ENCODE measurements around the gene VAT1L.

VAT1L gene

DNA sequence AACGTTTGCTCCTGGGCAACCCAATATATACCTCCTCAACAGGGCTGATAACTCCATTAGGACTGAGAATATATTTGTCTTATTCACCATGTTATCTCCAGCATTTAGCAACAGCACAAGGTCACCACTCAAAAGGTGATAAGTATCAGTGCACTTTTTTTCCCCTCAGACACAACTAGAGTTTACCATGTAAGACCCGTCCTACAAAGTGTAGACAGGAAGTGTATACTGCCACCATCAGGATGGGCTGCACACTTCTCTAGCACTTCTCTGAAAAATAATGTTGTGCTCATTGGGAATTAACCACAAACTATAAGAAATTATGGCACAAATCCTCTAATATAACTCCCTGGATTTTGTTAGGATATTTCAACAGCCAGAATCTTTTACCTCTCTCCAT lies 5.7 kb upstream of the VAT1L start:
- no peak for DNase-seq (ENCODE audit: low read depth in 3 of 3, low spot score in 1 of 3)

DNA sequence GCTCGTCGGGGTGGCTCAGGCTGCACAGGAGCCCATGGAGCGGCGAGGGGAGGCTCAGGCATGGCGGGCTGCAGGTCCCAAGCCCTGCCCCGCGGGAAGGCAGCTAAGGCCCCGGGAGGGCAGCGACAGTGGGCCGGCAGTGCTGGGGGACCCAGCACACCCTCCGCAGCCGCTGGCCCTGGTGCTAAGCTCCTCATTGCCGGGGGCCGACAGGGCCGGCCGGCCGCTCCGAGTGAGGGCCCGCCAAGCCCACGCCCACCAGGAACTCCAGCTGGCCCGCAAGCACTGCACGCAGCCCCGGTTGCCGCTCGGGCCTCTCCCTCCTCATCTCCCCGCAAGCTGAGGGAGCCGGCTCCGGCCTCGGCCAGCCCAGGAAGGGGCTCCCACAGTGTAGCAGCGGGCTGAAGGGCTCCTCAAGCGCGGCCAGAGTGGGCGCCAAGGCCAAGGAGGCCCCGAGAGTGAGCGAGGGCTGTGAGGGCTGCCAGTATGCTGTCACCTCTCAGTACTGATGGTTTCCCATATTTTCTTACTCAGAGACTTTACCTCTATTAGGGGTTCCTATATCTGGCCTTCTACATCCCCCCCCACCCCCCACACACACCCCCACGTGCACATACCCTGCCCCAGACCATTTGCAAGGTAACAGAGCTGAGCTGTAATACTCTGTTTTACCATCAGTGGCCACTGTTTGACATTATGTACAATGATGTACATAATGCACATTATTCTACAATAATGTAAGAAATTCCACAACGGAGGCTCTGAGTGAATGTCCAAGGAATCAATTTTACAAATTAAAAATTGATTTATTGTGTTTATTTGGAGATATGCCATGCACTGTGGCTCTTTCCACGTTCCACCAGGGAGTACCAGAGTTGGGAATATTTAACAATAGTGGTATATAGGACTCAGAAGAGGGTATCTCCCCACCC lies 3.7 kb upstream of the VAT1L start:
- no peak for DNase-seq (ENCODE audit: low read depth in 3 of 3, low spot score in 1 of 3)

DNA sequence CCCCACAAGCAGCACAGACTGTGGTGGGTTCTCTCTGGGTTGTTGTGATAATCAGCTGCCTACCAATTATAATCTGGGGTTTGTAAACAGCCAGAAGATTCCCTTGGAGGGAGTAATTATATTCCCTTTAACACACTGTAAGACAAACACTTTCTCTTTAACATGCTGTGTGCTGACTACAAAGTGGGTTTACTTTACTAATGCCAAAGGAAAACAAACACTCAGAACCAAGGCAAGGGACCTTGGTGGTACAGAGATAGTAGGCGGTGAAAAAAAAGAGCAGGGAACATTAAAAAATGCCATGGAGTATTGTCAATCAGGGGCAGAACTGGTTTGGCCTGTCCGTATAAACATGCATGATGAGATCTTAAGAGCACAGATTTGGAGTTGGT lies 3.0 kb upstream of the VAT1L start:
- no peak for DNase-seq (ENCODE audit: low read depth in 3 of 3, low spot score in 1 of 3)

DNA sequence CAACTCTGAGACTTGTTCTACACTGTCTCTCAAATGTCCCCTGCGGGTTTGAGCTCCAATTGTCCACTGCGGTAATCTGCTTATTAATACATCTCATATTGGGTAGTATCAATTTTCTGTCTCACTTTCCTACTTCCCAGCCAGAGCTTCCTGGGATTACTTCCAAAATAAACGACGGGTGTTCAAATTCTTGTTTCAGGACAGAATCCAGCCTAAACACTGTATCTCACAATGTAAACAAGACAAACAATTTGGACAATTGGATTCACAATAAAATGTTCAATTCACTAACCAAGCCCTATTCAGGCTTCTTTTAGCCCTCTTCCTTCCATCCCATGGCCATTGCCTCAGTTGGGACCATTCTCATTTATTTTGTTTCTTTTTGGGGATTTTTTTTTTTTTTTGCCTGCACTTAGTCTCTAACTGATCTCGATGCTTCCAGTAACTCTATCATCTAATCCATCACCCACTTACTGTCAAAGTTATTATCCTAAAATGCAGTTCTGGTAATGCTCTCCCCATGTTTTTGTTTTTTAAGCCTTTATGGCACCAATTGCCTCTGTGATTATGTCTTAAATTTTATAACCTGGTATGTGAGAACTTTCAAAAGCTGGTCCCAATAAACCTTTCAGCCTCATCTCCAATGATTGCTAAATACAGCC lies 2.0 kb upstream of the VAT1L start:
- DNase-seq (ENCODE audit: low read depth in 3 of 3, low spot score in 1 of 3) = no peak

GRCh38 chr16:77787452-77787851 lies 912 bp upstream of the VAT1L start:
- DNase-seq (ENCODE audit: low read depth in 3 of 3, low spot score in 1 of 3) = no peak

DNA sequence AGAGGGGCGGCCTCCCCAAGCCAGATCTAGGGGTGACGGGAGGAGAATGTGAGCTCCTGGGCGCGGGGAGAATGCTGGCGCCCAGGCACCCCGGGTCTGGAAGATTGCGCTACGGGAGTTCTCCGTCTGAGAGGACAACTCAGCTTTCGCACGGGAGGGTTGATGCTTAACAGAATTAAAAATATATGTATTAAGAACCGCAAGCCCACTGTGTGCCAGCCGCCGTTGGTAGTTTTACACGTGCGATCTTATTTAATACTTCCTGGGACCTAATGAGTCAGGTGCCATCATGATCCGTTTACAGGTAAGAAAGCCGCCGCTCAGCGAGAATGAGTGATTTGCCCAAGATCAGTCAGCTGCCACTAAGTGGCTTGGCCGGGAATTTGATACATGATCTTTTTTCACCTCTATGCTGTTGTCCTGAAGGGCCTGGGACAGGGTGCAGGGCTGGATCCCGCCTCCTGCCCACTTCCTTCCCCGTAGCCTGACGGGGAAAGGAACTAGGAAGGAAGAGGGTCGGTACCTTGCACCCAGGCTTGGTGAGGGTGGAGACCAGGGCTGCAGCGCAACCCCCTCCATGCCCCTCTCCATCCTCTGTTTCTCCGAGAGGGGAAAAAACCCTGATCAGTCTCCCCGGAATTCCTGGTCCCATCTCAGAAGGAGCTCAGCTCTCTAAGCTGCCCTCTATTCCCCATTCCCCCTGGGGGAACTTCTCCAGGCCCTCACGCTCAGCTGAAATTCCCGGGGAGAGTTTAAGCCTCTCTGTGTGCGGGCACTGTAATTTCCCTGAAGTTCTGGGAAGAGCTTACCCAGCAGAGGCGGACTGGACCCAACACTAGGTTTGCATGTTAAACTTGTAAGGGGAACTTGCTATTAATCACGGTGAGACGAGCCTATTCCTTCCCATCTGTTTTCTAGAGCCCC lies 983 bp downstream of the VAT1L start:
- DNase-seq (ENCODE audit: low read depth in 3 of 3, low spot score in 1 of 3) = no peak

GRCh38 chr16:77790009-77790372 lies 1.6 kb downstream of the VAT1L start:
- no peak for DNase-seq (ENCODE audit: low read depth in 3 of 3, low spot score in 1 of 3)

GRCh38 chr16:77790912-77791311 lies 2.5 kb downstream of the VAT1L start:
- DNase-seq (ENCODE audit: low read depth in 3 of 3, low spot score in 1 of 3) = no peak

DNA sequence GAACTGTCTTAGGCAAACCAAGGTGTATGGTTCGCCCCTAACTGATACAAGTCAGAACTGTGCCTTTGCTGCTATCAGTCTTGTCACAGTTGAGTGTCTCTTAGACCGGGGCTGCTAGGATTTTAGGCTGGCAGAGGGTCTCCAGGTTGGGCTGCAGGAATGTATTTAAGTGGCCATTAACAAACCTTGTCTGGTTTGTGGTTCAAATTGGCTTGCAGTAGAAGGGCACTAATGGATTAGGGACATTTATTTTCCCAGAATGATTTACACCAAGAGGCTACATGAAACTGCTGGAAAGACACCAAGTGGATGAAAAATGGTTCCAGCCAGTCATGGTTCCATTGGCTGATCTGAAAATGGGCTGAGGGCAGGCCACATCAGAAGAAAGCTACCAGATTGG lies 5.1 kb downstream of the VAT1L start:
- DNase-seq (ENCODE audit: low read depth in 3 of 3, low spot score in 1 of 3) = no peak

DNA sequence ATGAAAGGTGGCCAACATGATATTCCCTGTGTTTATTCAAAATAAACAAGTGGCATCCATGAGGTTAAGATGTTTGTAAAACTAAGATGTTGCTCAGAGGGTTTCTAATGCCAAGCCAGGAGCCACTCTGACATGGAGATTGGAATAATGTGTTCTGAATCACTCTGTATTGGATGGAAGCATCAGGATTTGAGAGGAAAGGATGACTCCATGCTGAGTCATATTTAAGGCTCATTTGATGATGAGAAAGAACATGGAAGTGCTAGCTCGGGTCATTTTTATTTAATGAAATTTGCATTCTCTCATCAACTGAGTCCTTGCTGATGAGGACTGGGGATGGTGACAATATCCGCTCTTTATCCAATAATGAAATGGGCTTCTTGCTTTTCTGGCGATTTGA lies 6.2 kb downstream of the VAT1L start:
- no peak for DNase-seq (ENCODE audit: low read depth in 3 of 3, low spot score in 1 of 3)

DNA sequence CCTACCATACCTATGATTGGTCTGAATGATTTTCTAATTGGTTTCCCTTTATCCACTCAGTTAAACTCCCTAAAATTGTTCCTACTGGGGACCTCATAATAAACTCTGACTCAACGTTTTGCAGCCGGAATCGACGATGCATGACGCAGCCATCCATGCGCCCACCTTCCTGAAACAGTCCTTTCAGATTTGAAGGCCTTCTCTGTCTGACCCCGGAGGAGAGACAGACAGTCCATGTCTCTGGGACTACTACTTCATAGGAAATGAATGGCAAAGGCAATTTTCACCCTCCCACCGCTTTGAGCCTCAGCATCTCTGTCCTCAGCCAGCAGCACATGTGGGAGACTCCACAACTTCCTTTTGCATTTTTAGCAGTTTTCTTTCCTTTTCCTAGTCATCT lies 13.5 kb downstream of the VAT1L start:
- no peak for DNase-seq (ENCODE audit: low read depth in 3 of 3, low spot score in 1 of 3)

DNA sequence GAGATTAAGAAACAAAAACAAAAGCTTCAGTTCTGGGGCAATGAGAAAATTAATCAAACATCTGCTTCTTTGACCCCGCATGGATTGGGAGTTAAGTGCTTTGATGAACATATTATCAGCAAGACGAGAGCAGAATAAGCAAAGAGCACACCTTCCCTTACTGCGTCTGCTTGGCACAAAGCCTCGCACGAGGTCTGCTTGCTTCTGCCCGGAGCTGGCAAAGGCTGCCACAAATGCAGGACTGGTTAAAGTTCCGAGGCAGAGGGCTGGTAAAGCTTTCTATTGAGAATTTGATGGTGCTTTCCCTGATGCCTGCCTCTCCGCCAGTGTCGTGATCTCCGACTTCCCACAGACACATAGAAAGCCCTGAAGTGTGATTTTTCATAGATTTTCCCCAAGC lies 17.0 kb downstream of the VAT1L start:
- DNase-seq (ENCODE audit: low read depth in 3 of 3, low spot score in 1 of 3) = no peak

DNA sequence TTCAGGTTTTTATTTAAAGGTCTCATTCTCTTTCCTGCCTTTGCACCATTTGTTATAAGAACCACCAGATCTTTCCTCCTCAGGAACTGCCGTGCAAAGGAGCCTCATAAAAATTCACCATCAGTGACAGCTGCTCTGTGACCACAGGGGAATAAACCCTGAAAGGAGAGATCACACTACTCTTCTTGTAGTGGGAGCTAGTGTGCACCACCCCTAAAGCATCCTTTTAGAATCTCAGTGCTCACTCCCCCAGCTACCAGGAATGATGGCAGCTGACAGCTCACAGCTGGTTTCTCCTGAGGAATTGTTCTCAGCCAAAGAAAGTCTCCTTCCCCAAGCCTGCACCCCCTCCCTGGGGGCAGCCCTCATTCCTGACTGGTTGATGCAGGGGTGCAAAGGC lies 18.7 kb downstream of the VAT1L start:
- no peak for DNase-seq (ENCODE audit: low read depth in 3 of 3, low spot score in 1 of 3)

- DNase-seq (ENCODE audit: low read depth in 3 of 3, low spot score in 1 of 3) = no peak
These were observed 24.6 kb downstream of the VAT1L start for GRCh38 chr16:77812856-77813500.

DNA sequence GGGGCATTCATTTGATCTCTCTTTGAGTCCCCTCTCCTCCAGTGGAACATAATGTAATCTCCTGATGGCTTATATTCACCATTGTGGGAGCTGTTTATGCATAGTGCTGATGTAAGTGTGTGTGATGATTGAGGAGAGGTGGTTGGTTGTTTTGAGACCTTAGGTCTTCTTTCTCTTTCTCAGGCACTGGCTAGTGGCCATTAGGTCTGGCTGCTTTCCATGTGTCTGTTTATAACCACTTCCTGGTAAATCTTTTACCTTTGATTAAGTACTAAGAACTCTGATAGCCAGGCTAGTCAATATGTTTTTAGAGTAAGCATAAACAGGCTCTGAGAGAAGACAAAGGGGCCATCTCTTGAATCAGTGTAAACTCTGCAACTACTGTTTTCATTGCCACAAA lies 27.9 kb downstream of the VAT1L start:
- DNase-seq (ENCODE audit: low read depth in 3 of 3, low spot score in 1 of 3) = no peak

DNA sequence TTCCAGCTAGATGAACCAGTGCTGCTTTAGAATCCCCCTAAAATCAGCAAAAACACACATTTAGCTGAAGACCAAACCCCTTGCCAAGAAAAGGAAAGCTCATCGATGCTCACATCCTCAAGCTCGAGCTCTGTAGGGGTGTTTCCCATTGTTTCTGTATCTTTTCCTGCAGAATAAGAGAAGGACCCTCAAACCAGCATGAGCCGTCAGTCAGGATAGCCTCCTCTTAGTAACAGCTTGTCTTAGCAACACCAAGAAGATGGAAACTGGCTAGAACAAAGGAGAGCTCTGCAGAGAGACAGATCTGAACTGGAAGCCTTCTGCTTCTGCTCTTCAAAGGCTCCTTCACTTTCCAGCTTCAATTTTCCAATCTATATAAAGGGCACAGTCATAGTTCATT lies 32.0 kb downstream of the VAT1L start:
- DNase-seq (ENCODE audit: low read depth in 3 of 3, low spot score in 1 of 3) = no peak

- DNase-seq (ENCODE audit: low read depth in 3 of 3, low spot score in 1 of 3) = no peak
These were observed 34.3 kb downstream of the VAT1L start for GRCh38 chr16:77822661-77823060.

DNA sequence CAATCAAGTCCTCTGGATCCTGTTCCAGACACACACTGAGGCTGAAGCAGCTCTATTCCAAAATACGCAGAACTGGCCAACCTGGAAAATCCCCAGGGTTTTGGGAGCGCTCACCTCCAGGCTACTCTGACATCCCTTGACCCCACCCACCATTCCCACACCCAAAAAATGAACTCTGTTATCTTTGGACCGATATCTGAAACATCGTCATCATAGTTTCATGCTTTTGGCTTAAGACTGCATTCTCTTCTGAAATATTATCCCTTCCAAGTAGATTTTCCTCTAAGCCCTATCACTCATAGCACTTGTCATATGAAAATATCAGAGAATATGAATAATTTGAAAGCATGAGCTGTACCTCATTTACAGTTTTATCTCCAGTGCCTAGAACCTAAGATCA lies 34.7 kb downstream of the VAT1L start:
- DNase-seq (ENCODE audit: low read depth in 3 of 3, low spot score in 1 of 3) = no peak

- DNase-seq (ENCODE audit: low read depth in 3 of 3, low spot score in 1 of 3) = no peak
These were observed 36.8 kb downstream of the VAT1L start for GRCh38 chr16:77825196-77825595.

DNA sequence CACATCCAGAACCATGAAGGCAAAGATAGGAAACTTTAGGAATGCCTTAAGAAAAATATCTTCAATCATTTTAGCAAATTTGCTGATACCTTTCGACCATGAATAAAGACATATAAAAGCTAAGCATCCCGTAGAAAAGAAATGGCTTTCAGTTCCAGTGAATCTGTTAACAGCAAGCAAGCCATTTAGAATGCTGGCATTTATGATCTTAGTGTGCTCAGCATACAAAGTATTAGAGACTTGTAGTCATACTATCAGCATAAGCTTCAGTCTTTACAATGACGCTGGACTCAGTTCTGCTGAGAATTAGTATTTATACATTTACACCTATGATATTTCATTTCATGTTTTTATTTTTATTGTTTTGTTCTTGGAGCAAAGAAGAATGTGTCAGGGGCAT lies 38.7 kb downstream of the VAT1L start:
- DNase-seq (ENCODE audit: low read depth in 3 of 3, low spot score in 1 of 3) = no peak

- no peak for DNase-seq (ENCODE audit: low read depth in 3 of 3, low spot score in 1 of 3)
These were observed 45.7 kb downstream of the VAT1L start for GRCh38 chr16:77833921-77834634.
